A673 (cell line): ENCODE measurements around the gene SLC43A3.

Experiments
- CTCF ChIP-seq: fragments of 300-800, 200-600 bp; sonication (generic); conservative IDR thresholded peaks from 2 replicates; pipeline ENCODE4 v1.5.1; 2017; ENCODE audit warnings: low read depth, mild to moderate bottlenecking, antibody characterized with exemption, low read length, moderate library complexity, mixed read lengths
- EZH2 ChIP-seq: fragments of 200-600 bp; sonication (generic); IDR thresholded peaks from 2 replicates; pipeline ENCODE4 v1.6.1; 2017; ENCODE audit warnings: borderline replicate concordance, low read depth, mild to moderate bottlenecking, mixed read lengths, antibody characterized with exemption, low read length; ENCODE audit not compliant: poor library complexity, severe bottlenecking

DNA sequence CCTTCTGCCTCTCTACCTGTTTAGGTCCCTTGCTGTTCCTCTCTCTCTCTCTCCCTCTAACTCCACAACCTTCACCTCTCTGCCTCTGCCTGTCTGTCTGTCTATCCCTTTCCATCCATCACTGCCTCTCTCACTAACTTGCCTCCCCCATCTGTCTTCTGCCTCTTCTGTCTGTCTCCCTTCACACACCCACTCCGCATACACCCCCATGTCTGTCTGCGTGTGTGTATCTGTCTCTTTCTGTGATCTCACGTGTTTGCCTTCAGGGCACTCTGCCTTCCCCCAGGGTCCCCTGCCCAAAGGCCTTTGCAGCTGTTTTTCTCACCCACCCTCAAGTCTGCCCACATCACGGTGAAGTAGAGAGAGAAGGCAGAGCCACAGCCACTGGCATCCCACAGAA lies 41.4 kb upstream of the SLC43A3 start:
- TF ChIP-seq CTCF, result no peak
- no peak for TF ChIP-seq EZH2
